ENCODE data around the gene SDC1. TPM values are rescaled to one million over a fixed set of nuclear protein-coding genes. Genes with fewer than 3 reads are reported as not detected.
"Not testable (repeated sequence)": the region's sequence is repeated elsewhere in the genome, so short reads cannot be mapped to it uniquely, and the experiment has no call there.

SDC1 gene
- polyA plus RNA-seq, 1 of the 3 experiments (the other 2 are of a cell fraction): 122 TPM

DNA sequence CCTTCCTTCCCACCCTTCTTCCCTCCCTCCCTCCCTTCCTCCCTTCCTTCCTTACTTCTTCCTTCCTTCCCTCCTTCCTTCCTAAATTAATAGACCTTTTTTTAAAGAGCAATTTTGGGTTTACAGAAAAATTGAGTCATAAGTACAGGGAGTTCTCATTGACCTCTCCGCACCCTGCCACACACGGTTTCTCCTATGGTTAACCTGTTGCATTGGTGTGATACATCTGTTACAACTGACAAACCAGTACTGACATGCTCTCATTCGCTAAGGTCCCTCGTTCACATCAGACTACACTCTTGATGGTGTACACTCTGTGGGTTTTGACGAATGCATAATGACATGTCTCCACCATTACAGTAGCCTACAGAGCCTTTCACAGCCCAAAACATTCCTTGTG, 11.6 kb upstream of the SDC1 start (continued):
- TF ChIP-seq EZH2phosphoT487 (IDR thresholded peaks at IDR 0.05; ENCODE audit: borderline replicate concordance, low read depth): no peak
- no peak for TF ChIP-seq JUND (IDR thresholded peaks at IDR 0.05)
- TF ChIP-seq IRF3 (IDR thresholded peaks at IDR 0.05; ENCODE audit: low read depth, low read length): no peak
- TF ChIP-seq SIN3A (IDR thresholded peaks at IDR 0.05; ENCODE audit: borderline replicate concordance, low read depth, low read length): no peak

DNA sequence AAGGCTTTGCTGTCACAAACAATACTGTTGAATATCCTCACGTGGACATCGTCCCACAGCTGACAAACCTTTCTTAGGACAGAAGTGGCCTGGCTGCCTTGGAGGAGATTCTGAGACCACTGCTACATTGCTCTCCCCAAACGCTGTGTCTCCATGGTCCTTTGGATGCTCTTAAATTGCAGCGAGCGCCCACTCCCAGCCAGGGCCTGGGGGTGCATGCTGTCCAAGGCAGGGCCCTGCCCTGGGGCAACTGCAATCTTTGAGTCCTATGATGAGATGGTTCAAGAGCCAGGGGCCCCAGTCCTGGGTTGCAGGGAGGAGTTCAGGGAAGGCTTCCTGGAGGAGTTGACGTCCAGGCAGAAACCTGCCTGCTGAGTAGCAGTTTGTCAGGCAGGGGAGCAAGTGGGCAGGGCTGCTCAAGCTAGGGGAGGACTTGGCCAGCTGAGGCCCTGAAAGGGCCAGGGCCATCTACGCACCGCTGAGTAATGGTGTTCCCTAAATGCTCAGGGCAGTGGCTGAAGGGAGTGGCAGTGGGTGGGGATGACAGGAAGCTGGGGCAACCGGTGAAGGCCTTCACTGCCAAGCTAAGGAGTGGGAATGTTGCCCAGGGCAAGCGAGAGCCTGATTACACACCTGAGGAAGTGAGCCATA, 10.8 kb upstream of the SDC1 start:
- no peaks in the 10 kb centered on the region for H3F3A ChIP-seq (replicated peaks; ENCODE audit: insufficient read depth)
- no peak overlapping the region for H3K9ac ChIP-seq
- TF ChIP-seq RFX5 (IDR thresholded peaks at IDR 0.05; ENCODE audit: low read length) (no peak), ELF1 (IDR thresholded peaks at IDR 0.05) (no peak), GABPA (IDR thresholded peaks at IDR 0.05; ENCODE audit: low read depth) (no peak), NFIC (IDR thresholded peaks at IDR 0.05; ENCODE audit: borderline replicate concordance) (no peak)
- no peak for DNase-seq
- no peaks in the 10 kb centered on the region for H3K9me3 ChIP-seq
- 77% methylated on average over 10 of the region's 10 CpGs for WGBS (ENCODE audit: low lambda C conversion rate)
- no peaks in the 10 kb centered on the region for H3K9me2 ChIP-seq
- H2AFZ ChIP-seq (ENCODE audit: low read depth): no peak overlapping the region
- ChIA-PET POLR2A (no interaction called here), CTCF (interaction anchor here (1.2 to 2.8 kb wide), 4 partner anchors 10 to 221 kb away, joined by 3 to 15 read pairs (median 5); partner anchors contain the start of gene SDC1)
- no peaks in the 10 kb centered on the region for H3K79me2 ChIP-seq (ENCODE audit: insufficient read depth)
- no peak overlapping the region for H3K4me2 ChIP-seq
- no peak overlapping the region for H3K4me3 ChIP-seq (ENCODE audit: low read depth in 2 of 2, low read length in 1 of 2)
- H3K27me3 ChIP-seq (ENCODE audit: insufficient read depth): no peaks in the 10 kb centered on the region
- no peak overlapping the region for H3K27ac ChIP-seq (ENCODE audit: low read depth in 2 of 2, low read length in 1 of 2)
- H3K36me3 ChIP-seq (replicated peaks in 1 of 2; ENCODE audit: control insufficient read depth in 1 of 2, insufficient read depth in 2 of 2, low read length in 1 of 2): no peaks in the 10 kb centered on the region
- no peaks in the 10 kb centered on the region for H4K20me1 ChIP-seq (ENCODE audit: insufficient read depth)
- H3K4me1 ChIP-seq (ENCODE audit: control insufficient read depth in 1 of 2, insufficient read depth in 2 of 2, low read depth in 1 of 2, low read length in 1 of 2): no peaks in the 10 kb centered on the region; a peak in 2 of 4 replicates

DNA sequence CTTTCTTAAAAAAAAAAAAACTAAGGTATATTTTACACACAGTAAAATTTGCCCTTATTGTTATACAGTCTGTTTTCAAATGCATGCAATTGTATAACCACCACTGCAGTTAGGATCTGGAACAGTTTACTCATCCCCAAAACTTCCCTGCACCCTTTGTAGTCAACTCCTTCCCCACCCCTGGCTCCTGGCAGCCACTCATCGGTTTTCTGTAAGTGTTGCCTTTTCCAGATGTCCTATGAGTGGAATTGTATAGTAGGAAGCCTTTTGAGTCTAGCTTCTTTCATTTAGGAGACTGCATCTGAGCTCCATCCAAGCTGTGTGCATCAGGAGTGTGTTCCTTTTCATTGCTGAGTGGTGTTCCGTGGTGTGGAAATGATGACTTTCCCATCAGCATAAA, 9.7 kb upstream of the SDC1 start:
- H3K27me3 ChIP-seq (ENCODE audit: insufficient read depth); H2AFZ ChIP-seq (ENCODE audit: low read depth); H3K79me2 ChIP-seq (ENCODE audit: insufficient read depth); H3F3A ChIP-seq (replicated peaks; ENCODE audit: insufficient read depth); H3K36me3 ChIP-seq (replicated peaks in 1 of 2; ENCODE audit: control insufficient read depth in 1 of 2, insufficient read depth in 2 of 2, low read length in 1 of 2); H3K9me2 ChIP-seq; DNase-seq; H3K4me2 ChIP-seq; H4K20me1 ChIP-seq (ENCODE audit: insufficient read depth); H3K9me3 ChIP-seq; H3K4me3 ChIP-seq (ENCODE audit: low read depth in 2 of 2, low read length in 1 of 2); H3K4me1 ChIP-seq (ENCODE audit: control insufficient read depth in 1 of 2, insufficient read depth in 2 of 2, low read depth in 1 of 2, low read length in 1 of 2); H3K27ac ChIP-seq (ENCODE audit: low read depth in 2 of 2, low read length in 1 of 2); H3K9ac ChIP-seq: not testable (repeated sequence)
- ChIA-PET CTCF (interaction anchor here (2.7 to 2.8 kb wide), 2 partner anchors 9 to 219 kb away, joined by 6 to 15 read pairs; partner anchors contain the start of gene SDC1), POLR2A (interaction anchor here (1.4 kb wide), 1 partner anchor 10 kb away, joined by 5 read pairs; the partner anchor contains the start of gene SDC1)
- WGBS (ENCODE audit: low lambda C conversion rate): 73% methylated on average over 2 of the region's 2 CpGs

- Histone ChIP-seq H3K4me2 (no peak overlapping the region), H3K9me3 (no peaks in the 10 kb centered on the region), H3K4me3 (ENCODE audit: low read depth in 2 of 2, low read length in 1 of 2) (no peak overlapping the region), H3K79me2 (ENCODE audit: insufficient read depth) (no peaks in the 10 kb centered on the region), H3K27ac (ENCODE audit: low read depth in 2 of 2, low read length in 1 of 2) (no peak overlapping the region), H2AFZ (ENCODE audit: low read depth) (no peak overlapping the region), H3K9me2 (no peaks in the 10 kb centered on the region), H3K27me3 (ENCODE audit: insufficient read depth) (no peaks in the 10 kb centered on the region), H4K20me1 (ENCODE audit: insufficient read depth) (no peaks in the 10 kb centered on the region), H3F3A (replicated peaks; ENCODE audit: insufficient read depth) (no peaks in the 10 kb centered on the region), H3K4me1 (ENCODE audit: control insufficient read depth in 1 of 2, insufficient read depth in 2 of 2, low read depth in 1 of 2, low read length in 1 of 2) (no peaks in the 10 kb centered on the region; a peak in 2 of 4 replicates), H3K36me3 (replicated peaks in 1 of 2; ENCODE audit: control insufficient read depth in 1 of 2, insufficient read depth in 2 of 2, low read length in 1 of 2) (no peaks in the 10 kb centered on the region), H3K9ac (no peak overlapping the region)
- CTCF ChIA-PET: interaction anchor here (1.1 to 2.5 kb wide), 4 partner anchors 9 to 84 kb away, joined by 3 to 10 read pairs (median 4); no protein-coding TSS in a partner anchor
- WGBS (ENCODE audit: low lambda C conversion rate): 97% methylated on average over 5 of the region's 5 CpGs
- no peak for DNase-seq
- TF ChIP-seq SIN3A (IDR thresholded peaks at IDR 0.05; ENCODE audit: borderline replicate concordance, low read depth, low read length): no peak
- POLR2A ChIA-PET: no interaction called here
Observed at GRCh38 chr2:20232837-20233207, 7.9 kb upstream of the SDC1 start.
